Activated CD4-positive, alpha-beta T cell treated with anti-CD3 and anti-CD28 coated beads, Interleukin-2, amount 10 ng/mL, durations not matched to agents 24 days and 14 days (primary cell): ENCODE results near the gene CNOT6L. TPM values are rescaled to one million over a fixed set of nuclear protein-coding genes. Genes with fewer than 3 reads are reported as not detected.

Source experiments
- DNase-seq: peaks from one replicate; pipeline ENCODE4 v3.0.0; 2022
- H3K27ac Mint-ChIP-seq: one replicate; pipeline ENCODE4 v1.8.0; 2022; ENCODE audit warnings: mild to moderate bottlenecking, mixed read lengths
- H3K27me3 Mint-ChIP-seq: one replicate; pipeline ENCODE4 v1.8.0; 2022; ENCODE audit warnings: mixed read lengths
- H3K36me3 Mint-ChIP-seq: one replicate; pipeline ENCODE4 v1.8.0; 2022; ENCODE audit warnings: low read depth, mild to moderate bottlenecking, mixed read lengths
- H3K4me1 Mint-ChIP-seq: one replicate; pipeline ENCODE4 v1.8.0; 2021; ENCODE audit warnings: mixed read lengths
- H3K4me3 Mint-ChIP-seq: one replicate; pipeline ENCODE4 v1.8.0; 2022; ENCODE audit warnings: mild to moderate bottlenecking, moderate library complexity, mixed read lengths
- H3K9me3 Mint-ChIP-seq: one replicate; pipeline ENCODE4 v1.8.0; 2021; ENCODE audit warnings: mixed read lengths
- intact Hi-C: fragments of 100-400 bp; cut with micrococcal nuclease; formaldehyde crosslinking; loops from one replicate; pipeline ENCODE4 v1.15.1; 2023
- total RNA-seq: library from RNA; stranded (reverse); gene quantifications from 2 replicates; pipeline ENCODE4 v1.2.3, GENCODE V29; 2022

CNOT6L gene
- total RNA-seq, 1 donor from 2014 or later, result 105 TPM

- Mint-ChIP-seq H3K9me3 (peaks cover 3% of the 10 kb centered on the region), H3K27ac (peak overlapping the region; percentile 75), H3K36me3 (no peaks in the 10 kb centered on the region), H3K27me3 (no peaks in the 10 kb centered on the region), H3K4me1 (peaks cover 25% of the 10 kb centered on the region), H3K4me3 (peak overlapping the region; percentile 6)
- DNase-seq, result no peak
- intact Hi-C loops, result loop anchor here (1.0 kb wide), 1 partner anchor 8 kb away; no protein-coding TSS in a partner anchor
Measured at GRCh38 chr4:77845400-77845799, 26.2 kb upstream of the CNOT6L start.

GRCh38 chr4:77844363-77844762 is 25.2 kb upstream of the CNOT6L start:
- Mint-ChIP-seq H3K27me3 (no peaks in the 10 kb centered on the region), H3K36me3 (no peaks in the 10 kb centered on the region), H3K4me3 (no peak overlapping the region), H3K9me3 (peaks cover 7% of the 10 kb centered on the region), H3K27ac (no peak overlapping the region), H3K4me1 (peaks cover 29% of the 10 kb centered on the region)
- DNase-seq, result no peak
- intact Hi-C loops, result no loop called here

DNA sequence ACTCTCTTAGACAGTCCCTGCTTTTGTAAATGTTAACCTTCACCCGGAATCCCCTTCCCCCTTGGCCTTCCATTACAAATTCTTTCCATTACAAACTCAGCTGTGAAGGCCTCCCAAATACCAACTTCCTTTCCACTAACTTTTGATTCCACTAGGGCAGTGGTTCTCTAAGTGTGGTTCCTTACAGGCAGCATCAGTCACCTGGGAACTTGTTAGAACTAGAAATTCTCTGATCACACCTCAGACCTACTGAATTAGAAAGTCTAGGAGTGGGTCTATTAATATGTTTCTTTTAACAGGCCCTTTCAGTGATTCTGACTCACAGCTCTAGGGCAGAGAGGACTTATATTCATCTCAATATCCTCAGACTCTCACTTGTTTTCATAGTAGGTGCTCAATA is 24.5 kb upstream of the CNOT6L start:
- Mint-ChIP-seq H3K9me3 (peaks cover 7% of the 10 kb centered on the region), H3K4me1 (peaks cover 29% of the 10 kb centered on the region), H3K4me3 (peak overlapping the region; percentile 1), H3K27me3 (no peaks in the 10 kb centered on the region), H3K27ac (peak overlapping the region; percentile 86), H3K36me3 (no peaks in the 10 kb centered on the region)
- intact Hi-C loops, result loop anchor here (1.0 kb wide), 2 partner anchors 19 to 22 kb away; partner anchors contain the start of gene MRPL1
- DNase-seq, result no peak

DNA sequence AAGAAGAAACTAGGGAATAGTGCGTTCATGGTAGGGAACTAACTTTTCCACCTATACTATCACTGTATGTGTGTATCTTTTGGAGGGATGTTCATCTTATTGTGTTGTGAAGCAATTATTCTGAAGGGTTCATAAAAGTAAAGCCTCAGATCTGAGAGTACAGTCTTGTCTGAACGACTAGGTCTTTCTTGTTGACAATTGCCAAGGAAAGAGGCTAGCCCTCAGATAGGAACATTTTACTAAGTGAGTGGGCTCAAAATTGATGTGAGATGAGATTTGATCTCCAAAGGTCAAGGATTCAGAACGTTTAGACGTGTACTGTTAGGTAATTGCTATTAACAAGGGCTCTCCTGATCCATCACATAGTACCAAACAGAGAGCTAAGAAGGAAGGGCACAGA is 15.2 kb upstream of the CNOT6L start:
- peaks cover 14% of the 10 kb centered on the region for H3K4me1 Mint-ChIP-seq
- H3K27ac Mint-ChIP-seq, result no peak overlapping the region
- no peaks in the 10 kb centered on the region for H3K36me3 Mint-ChIP-seq
- H3K27me3 Mint-ChIP-seq, result no peaks in the 10 kb centered on the region
- DNase-seq, result no peak
- intact Hi-C loops, result no loop called here
- H3K9me3 Mint-ChIP-seq, result no peaks in the 10 kb centered on the region
- H3K4me3 Mint-ChIP-seq, result no peak overlapping the region

- intact Hi-C loops, result no loop called here
- no peaks in the 10 kb centered on the region for H3K9me3 Mint-ChIP-seq
- no peaks in the 10 kb centered on the region for H3K27me3 Mint-ChIP-seq
- no peak for DNase-seq
- H3K4me3 Mint-ChIP-seq, result no peak overlapping the region
- H3K36me3 Mint-ChIP-seq, result no peaks in the 10 kb centered on the region
- H3K4me1 Mint-ChIP-seq, result peaks cover 14% of the 10 kb centered on the region
- H3K27ac Mint-ChIP-seq, result no peak overlapping the region
Measured at GRCh38 chr4:77833126-77833724, 14.1 kb upstream of the CNOT6L start.

DNA sequence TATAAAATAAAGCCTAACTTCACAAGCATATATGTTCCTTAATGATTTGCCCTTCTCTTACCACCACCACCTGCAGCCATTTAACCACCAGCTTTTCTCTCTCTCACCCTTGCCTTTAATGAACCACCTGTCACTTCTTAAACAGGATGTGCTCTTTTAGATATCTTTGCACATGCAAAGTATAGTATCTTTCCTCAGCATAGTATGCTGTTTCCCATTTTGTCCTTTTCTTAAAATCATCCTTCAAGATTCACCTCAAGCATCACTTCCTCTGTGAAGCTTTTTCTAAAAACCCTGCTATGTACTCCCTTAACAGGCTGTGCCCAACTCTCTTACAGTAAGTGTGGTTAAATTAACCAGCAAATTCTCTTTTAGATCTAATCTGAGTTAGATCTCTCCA is 8.2 kb upstream of the CNOT6L start:
- DNase-seq, result peak; percentile 54
- H3K4me1 Mint-ChIP-seq, result peaks cover 14% of the 10 kb centered on the region
- no peaks in the 10 kb centered on the region for H3K9me3 Mint-ChIP-seq
- H3K27me3 Mint-ChIP-seq, result no peaks in the 10 kb centered on the region
- no peaks in the 10 kb centered on the region for H3K36me3 Mint-ChIP-seq
- no peak overlapping the region for H3K27ac Mint-ChIP-seq
- intact Hi-C loops, result loop anchor here (10.0 kb wide), 1 partner anchor 947 kb away; the partner anchor contains the start of gene BMP2K
- H3K4me3 Mint-ChIP-seq, result no peak overlapping the region

DNA sequence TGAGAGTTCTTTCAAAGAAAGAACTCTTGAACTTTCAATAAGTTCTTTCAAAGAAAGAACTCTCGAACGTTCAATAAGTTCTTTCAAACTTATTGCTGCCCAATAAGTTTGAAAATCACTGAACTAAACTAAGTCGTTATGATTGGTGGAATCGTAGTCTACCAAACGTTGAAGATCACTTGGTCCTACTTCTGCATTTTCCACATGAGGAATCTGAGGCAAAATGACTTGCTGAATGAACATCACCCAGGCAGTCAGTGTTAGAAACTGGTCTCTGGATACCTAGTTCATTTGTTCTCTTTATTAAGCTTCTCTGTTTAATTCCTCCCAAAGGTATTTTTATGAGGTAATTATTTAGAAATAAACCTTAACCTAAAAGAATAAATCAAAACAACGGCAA is 7.1 kb upstream of the CNOT6L start:
- Mint-ChIP-seq H3K27me3 (no peaks in the 10 kb centered on the region), H3K4me3 (no peak overlapping the region), H3K9me3 (no peaks in the 10 kb centered on the region), H3K4me1 (peaks cover 22% of the 10 kb centered on the region), H3K36me3 (peaks cover 2% of the 10 kb centered on the region), H3K27ac (no peak overlapping the region)
- intact Hi-C loops, result loop anchor here (10.0 kb wide), 1 partner anchor 949 kb away; the partner anchor contains the start of gene BMP2K
- peak; percentile 25 for DNase-seq

DNA sequence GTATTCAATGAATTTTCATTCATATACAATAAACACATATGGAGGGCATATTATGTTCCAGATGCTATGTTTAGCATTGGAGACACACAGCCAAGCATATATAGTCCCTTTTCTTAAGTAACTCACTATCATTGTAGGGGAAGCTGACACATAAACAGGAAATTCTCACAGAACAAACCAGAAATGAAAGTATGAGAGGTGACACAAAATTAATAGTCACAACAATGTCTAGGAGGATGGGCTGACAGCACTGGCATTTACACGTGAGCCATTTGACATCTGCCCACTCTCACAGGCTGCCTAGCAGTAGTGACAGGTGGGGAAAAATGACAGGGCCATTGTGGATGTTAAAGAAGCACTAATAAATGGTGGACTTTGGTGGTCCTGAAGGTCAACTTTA is 2.6 kb upstream of the CNOT6L start:
- intact Hi-C loops, result loop anchor here (1.0 to 10.0 kb wide), 5 partner anchors 22 to 953 kb away; partner anchors contain the start of genes BMP2K and CCNI
- Mint-ChIP-seq H3K27me3 (peaks cover 1% of the 10 kb centered on the region), H3K9me3 (no peaks in the 10 kb centered on the region), H3K4me3 (peak overlapping the region; percentile 97), H3K4me1 (peaks cover 29% of the 10 kb centered on the region), H3K36me3 (peaks cover 21% of the 10 kb centered on the region), H3K27ac (peak overlapping the region; percentile 100)
- peak; percentile 79 for DNase-seq

- H3K9me3 Mint-ChIP-seq, result no peaks in the 10 kb centered on the region
- peak overlapping the region; percentile 100 for H3K27ac Mint-ChIP-seq
- peak overlapping the region; percentile 97 for H3K4me3 Mint-ChIP-seq
- intact Hi-C loops, result loop anchor here (1.0 to 10.0 kb wide), 7 partner anchors 22 to 954 kb away; partner anchors contain the start of genes BMP2K, CCNI and MRPL1
- peaks cover 23% of the 10 kb centered on the region for H3K36me3 Mint-ChIP-seq
- peaks cover 30% of the 10 kb centered on the region for H3K4me1 Mint-ChIP-seq
- peak; percentile 71 for DNase-seq
- peaks cover 1% of the 10 kb centered on the region for H3K27me3 Mint-ChIP-seq
Measured at GRCh38 chr4:77820649-77821561, 1.7 kb upstream of the CNOT6L start.

- Mint-ChIP-seq H3K27me3 (peaks cover 1% of the 10 kb centered on the region), H3K9me3 (no peaks in the 10 kb centered on the region), H3K27ac (peak overlapping the region; percentile 100)
Measured at GRCh38 chr4:77819843-77820648, 878 bp upstream of the CNOT6L start.

DNA sequence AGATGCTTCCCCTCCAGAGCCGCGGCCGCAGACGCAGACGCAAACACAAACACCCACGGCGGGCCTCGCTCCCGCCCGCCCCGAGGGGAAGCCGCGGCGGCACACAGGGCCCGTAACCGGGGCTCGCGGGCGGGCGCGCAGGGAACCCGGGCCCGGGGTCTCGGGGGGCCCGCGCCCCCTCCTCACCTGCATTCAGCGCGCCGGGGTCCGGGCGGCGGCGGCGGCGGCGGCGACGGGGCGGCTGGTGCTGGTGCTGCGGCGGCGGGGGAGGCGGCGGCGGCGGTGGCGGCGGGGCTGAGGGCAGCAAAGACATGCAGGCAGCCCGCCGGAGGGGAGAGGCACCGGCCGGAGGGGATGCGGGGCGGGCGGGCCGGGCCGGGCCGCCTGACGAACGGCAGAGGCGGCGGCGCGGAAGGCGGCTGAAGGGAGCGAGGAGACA is 255 bp upstream of the CNOT6L start:
- Mint-ChIP-seq H3K27ac (peak overlapping the region; percentile 100), H3K4me1 (peaks cover 40% of the 10 kb centered on the region), H3K4me3 (peak overlapping the region; percentile 99), H3K36me3 (peaks cover 33% of the 10 kb centered on the region), H3K9me3 (no peaks in the 10 kb centered on the region), H3K27me3 (peaks cover 1% of the 10 kb centered on the region)
- no peak for DNase-seq
- intact Hi-C loops, result loop anchor here (2.0 to 5.0 kb wide), 2 partner anchors 85 to 238 kb away; partner anchors contain the start of gene FRAS1

More at GRCh38 chr4:77819843-77820648, 878 bp upstream of the CNOT6L start:
- H3K4me1 Mint-ChIP-seq, result peaks cover 38% of the 10 kb centered on the region
- peak overlapping the region; percentile 97 for H3K4me3 Mint-ChIP-seq
- H3K36me3 Mint-ChIP-seq, result peaks cover 29% of the 10 kb centered on the region
- intact Hi-C loops, result loop anchor here (1.0 to 10.0 kb wide), 8 partner anchors 33 to 955 kb away; partner anchors contain the start of genes BMP2K, CCNI, FRAS1 and MRPL1
- DNase-seq, result peak; percentile 98

DNA sequence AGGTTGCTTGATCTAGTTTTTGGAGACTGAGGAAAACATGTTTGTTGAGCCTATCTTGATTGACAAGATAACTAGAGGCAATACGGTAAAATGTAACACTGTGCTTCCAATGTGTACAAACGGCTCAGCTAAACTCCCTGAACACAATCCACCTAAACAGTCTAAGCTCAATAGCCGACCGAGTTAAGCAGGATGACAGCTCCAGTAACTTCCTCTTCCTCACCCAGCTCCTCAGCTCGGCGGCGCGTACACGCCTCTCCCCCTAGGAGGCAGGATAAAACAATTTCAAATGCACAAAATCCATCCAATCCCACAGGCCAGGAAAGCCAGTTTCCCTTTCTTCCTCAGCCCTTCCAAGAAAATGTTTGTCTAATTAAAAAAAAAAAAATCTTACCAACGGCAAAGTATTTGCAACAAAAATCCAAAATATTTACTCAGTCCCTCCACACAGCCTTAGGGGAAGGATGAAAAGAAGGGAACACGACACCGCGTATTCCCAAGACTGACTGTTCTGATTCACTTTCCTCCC is 1.0 kb downstream of the CNOT6L start:
- peak overlapping the region; percentile 97 for H3K27ac Mint-ChIP-seq
- H3K4me1 Mint-ChIP-seq, result peaks cover 48% of the 10 kb centered on the region
- H3K36me3 Mint-ChIP-seq, result peaks cover 40% of the 10 kb centered on the region
- H3K4me3 Mint-ChIP-seq, result peak overlapping the region; percentile 82
- H3K27me3 Mint-ChIP-seq, result peaks cover 1% of the 10 kb centered on the region
- peak; percentile 86 for DNase-seq
- intact Hi-C loops, result loop anchor here (2.0 to 5.0 kb wide), 2 partner anchors 83 to 239 kb away; partner anchors contain the start of gene FRAS1
- no peaks in the 10 kb centered on the region for H3K9me3 Mint-ChIP-seq
